Liver (tissue), 9 donors: ENCODE data around the gene C14orf93. TPM values are rescaled to one million over a fixed set of nuclear protein-coding genes. Genes with fewer than 3 reads are reported as not detected.

ENCODE experiments used
- DNase-seq: peaks from one replicate; pipeline ENCODE4 v3.0.0-alpha.2; 2017; ENCODE audit warnings: low spot score
- H3K27ac ChIP-seq, 2 donors: one replicate each; pipeline ENCODE4 v1.7.0; 2013; ENCODE audit warnings: inconsistent platforms in 2 of 2, low read length in 2 of 2, control low read depth in 1 of 2, low read depth in 1 of 2, mild to moderate bottlenecking in 1 of 2
- H3K27me3 ChIP-seq, 4 donors: one replicate each; pipeline versions ENCODE4 v1.6.1 to v1.7.0; 2013; ENCODE audit warnings: low read length in 3 of 4, inconsistent platforms in 1 of 4, mild to moderate bottlenecking in 1 of 4, moderate library complexity in 1 of 4; ENCODE audit not compliant: control insufficient read depth in 4 of 4, insufficient read depth in 4 of 4
- H3K36me3 ChIP-seq, 4 donors: one replicate each; pipeline versions ENCODE4 v1.6.1 to v1.7.0; 2013; ENCODE audit warnings: low read length in 3 of 4, mild to moderate bottlenecking in 3 of 4, low read depth in 1 of 4, moderate library complexity in 1 of 4; ENCODE audit not compliant: control insufficient read depth in 4 of 4, insufficient read depth in 3 of 4
- H3K4me1 ChIP-seq, 4 donors: one replicate each; pipeline versions ENCODE4 v1.6.1 to v1.7.0; 2013; ENCODE audit warnings: low read length in 3 of 4, mild to moderate bottlenecking in 3 of 4, moderate library complexity in 1 of 4; ENCODE audit not compliant: control insufficient read depth in 4 of 4, insufficient read depth in 4 of 4
- H3K4me3 ChIP-seq, 3 donors: one replicate each; pipeline versions ENCODE4 v1.6.1 to v1.7.0; 2013; ENCODE audit warnings: low read length in 3 of 3, control low read depth in 1 of 3, low read depth in 1 of 3, mild to moderate bottlenecking in 1 of 3
- H3K9ac ChIP-seq, 2 donors: one replicate each; pipeline ENCODE4 v1.7.0; 2013; ENCODE audit warnings: low read length in 2 of 2, mild to moderate bottlenecking in 2 of 2, moderate library complexity in 2 of 2, control low read depth in 1 of 2, low read depth in 1 of 2
- H3K9me3 ChIP-seq, 4 donors: one replicate each; pipeline versions ENCODE4 v1.6.1 to v1.7.0; 2013; ENCODE audit warnings: low read length in 3 of 4; ENCODE audit not compliant: control insufficient read depth in 4 of 4
- EGR1 ChIP-seq, 2 donors: IDR thresholded peaks; 2 replicates each; pipeline ENCODE4 v1.6.1; 2016 to 2018; ENCODE audit warnings: antibody characterized with exemption in 2 of 2, low read depth in 2 of 2
- FOXA2 ChIP-seq: IDR thresholded peaks from 2 replicates; pipeline ENCODE4 v1.6.1; 2016; ENCODE audit warnings: antibody characterized with exemption
- GABPA ChIP-seq, 2 donors: IDR thresholded peaks in 1 of 2; conservative IDR thresholded peaks in 1 of 2; 2 replicates each; pipeline ENCODE4 v1.6.1; 2016; ENCODE audit warnings: antibody characterized with exemption in 2 of 2, mild to moderate bottlenecking in 1 of 2, moderate library complexity in 1 of 2
- HNF4A ChIP-seq, 2 donors: conservative IDR thresholded peaks; 2 replicates each; pipeline ENCODE4 v1.6.1; 2016; ENCODE audit warnings: antibody characterized with exemption in 2 of 2, mild to moderate bottlenecking in 2 of 2
- HNF4G ChIP-seq: IDR thresholded peaks from 2 replicates; pipeline ENCODE4 v1.6.1; 2016; ENCODE audit warnings: antibody characterized with exemption
- JUND ChIP-seq, 2 donors: IDR thresholded peaks; 2 replicates each; pipeline ENCODE4 v1.6.1; 2016; ENCODE audit warnings: antibody characterized with exemption in 2 of 2
- NR2F2 ChIP-seq: IDR thresholded peaks from 2 replicates; pipeline ENCODE4 v1.6.1; 2016; ENCODE audit warnings: antibody characterized with exemption
- RAD21 ChIP-seq, 2 donors: IDR thresholded peaks; 2 replicates each; pipeline ENCODE4 v1.6.1; 2016; ENCODE audit warnings: antibody characterized with exemption in 2 of 2, mild to moderate bottlenecking in 2 of 2
- RXRA ChIP-seq, 2 donors: IDR thresholded peaks; 2 replicates each; pipeline ENCODE4 v1.6.1; 2017 to 2018; ENCODE audit warnings: antibody characterized with exemption in 2 of 2, mild to moderate bottlenecking in 1 of 2
- SP1 ChIP-seq: IDR thresholded peaks from 2 replicates; pipeline ENCODE4 v1.6.1; 2018; ENCODE audit warnings: antibody characterized with exemption, mild to moderate bottlenecking
- TAF1 ChIP-seq: conservative IDR thresholded peaks from 2 replicates; pipeline ENCODE4 v1.6.1; 2016; ENCODE audit warnings: antibody characterized with exemption, mild to moderate bottlenecking
- WGBS: extraction: QIAGEN DNeasy Blood & Tissue Kit; methylation state at CpG from one replicate; pipeline ENCODE4 v1.1.7; 2013; 5-methylcytosine and 5-hydroxymethylcytosine counted together
- polyA plus RNA-seq, 2 donors: library from polyadenylated mRNA; stranded (reverse) in 1 of 2; unstranded in 1 of 2; fragments of 200-250 nt in 1 of 2; fragments of >200 nt in 1 of 2; fragmentation: Nextera tagmentation in 1 of 2; extraction: Ambion mirVana in 1 of 2; gene quantifications; one replicate each; pipeline versions ENCODE4 v1.2.1 to v1.2.3, GENCODE V29; 2013 to 2015
- total RNA-seq, 2 donors: library from RNA; depleted of rRNA; stranded (reverse); fragments of >200 nt; gene quantifications; one replicate each; pipeline ENCODE4 v1.2.3, GENCODE V29; 2014
- TF ChIP-seq, protein P1 (sequence below): fragments of 150-350 bp; IDR thresholded peaks from 2 replicates; pipeline ENCODE4 v1.5.1; 2017; ENCODE audit warnings: improper control_type of control experiment, low read depth, low read length; ENCODE audit not compliant: missing input control
- TF ChIP-seq, protein P2 (sequence below): IDR thresholded peaks from 2 replicates; pipeline ENCODE4 v1.6.1; 2016; ENCODE audit warnings: antibody characterized with exemption, mild to moderate bottlenecking
- TF ChIP-seq, protein P3 (sequence below): IDR thresholded peaks from 2 replicates; pipeline ENCODE4 v1.6.1; 2016; ENCODE audit warnings: antibody characterized with exemption
- TF ChIP-seq, protein P4 (sequence below): IDR thresholded peaks from 2 replicates; pipeline ENCODE4 v1.6.1; 2016; ENCODE audit warnings: antibody characterized with exemption
- donor health status: healthy.
- donor health status: healthy.
- donor health status: healthy.
- donor health status: healthy.
- donor health status: healthy.

Gene C14orf93
- total and polyA plus RNA-seq, 4 donors = 2.1 to 7.1 (median 3.4) TPM

DNA sequence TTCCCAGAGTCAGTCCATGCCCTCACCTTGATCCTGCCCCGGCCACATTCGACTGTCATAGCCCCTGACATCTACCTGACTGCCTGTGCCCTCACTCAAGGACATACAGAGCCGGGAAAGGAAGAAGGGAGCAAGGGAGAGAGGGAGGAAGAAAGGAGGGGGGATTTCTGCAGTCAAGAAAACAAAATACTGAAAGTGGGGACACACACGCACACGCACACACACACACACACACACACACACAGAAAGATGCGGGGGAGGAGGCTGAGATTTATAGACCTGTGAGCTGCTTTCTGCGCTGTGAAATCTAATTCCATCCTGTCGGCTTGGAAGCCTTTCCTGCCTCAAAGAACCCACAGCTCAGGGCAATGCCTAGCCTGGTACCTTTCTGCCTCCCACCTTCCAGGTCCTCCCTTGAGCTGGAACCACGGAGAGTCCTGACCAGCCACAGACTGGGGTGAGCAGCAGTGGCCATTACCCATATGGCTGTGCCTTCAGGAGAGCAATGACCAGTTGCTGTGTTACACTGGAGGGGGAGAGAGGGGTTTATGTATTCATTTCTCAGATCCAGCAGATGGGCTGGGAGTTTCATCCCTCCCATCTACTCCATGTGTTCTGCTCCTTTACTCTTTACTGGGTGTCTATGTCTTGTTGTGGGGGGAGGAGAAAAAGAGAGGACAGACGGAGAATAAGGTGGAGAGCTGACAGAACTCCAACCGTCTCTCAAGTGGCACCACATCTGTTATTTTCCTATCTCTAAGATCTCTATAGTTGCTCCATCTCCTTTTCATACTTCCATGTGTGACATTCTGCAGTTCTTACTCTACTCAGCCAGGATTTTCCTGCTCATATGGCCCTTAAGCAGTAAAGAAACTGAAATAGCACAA is 12.9 kb downstream of the C14orf93 start:
- TF ChIP-seq, protein P1, sequence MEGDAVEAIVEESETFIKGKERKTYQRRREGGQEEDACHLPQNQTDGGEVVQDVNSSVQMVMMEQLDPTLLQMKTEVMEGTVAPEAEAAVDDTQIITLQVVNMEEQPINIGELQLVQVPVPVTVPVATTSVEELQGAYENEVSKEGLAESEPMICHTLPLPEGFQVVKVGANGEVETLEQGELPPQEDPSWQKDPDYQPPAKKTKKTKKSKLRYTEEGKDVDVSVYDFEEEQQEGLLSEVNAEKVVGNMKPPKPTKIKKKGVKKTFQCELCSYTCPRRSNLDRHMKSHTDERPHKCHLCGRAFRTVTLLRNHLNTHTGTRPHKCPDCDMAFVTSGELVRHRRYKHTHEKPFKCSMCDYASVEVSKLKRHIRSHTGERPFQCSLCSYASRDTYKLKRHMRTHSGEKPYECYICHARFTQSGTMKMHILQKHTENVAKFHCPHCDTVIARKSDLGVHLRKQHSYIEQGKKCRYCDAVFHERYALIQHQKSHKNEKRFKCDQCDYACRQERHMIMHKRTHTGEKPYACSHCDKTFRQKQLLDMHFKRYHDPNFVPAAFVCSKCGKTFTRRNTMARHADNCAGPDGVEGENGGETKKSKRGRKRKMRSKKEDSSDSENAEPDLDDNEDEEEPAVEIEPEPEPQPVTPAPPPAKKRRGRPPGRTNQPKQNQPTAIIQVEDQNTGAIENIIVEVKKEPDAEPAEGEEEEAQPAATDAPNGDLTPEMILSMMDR = no peak
- TF ChIP-seq RAD21 (IDR thresholded peaks at IDR 0.05) (no peak), NR2F2 (no peak), GABPA (IDR thresholded peaks at IDR 0.05 in 1 of 2, conservative IDR thresholded peaks at IDR 0.05 in 1 of 2) (no peak), FOXA2 (no peak), SP1 (no peak), TAF1 (no peak), HNF4G (no peak), JUND (IDR thresholded peaks at IDR 0.05) (no peak)
- TF ChIP-seq, protein P2, sequence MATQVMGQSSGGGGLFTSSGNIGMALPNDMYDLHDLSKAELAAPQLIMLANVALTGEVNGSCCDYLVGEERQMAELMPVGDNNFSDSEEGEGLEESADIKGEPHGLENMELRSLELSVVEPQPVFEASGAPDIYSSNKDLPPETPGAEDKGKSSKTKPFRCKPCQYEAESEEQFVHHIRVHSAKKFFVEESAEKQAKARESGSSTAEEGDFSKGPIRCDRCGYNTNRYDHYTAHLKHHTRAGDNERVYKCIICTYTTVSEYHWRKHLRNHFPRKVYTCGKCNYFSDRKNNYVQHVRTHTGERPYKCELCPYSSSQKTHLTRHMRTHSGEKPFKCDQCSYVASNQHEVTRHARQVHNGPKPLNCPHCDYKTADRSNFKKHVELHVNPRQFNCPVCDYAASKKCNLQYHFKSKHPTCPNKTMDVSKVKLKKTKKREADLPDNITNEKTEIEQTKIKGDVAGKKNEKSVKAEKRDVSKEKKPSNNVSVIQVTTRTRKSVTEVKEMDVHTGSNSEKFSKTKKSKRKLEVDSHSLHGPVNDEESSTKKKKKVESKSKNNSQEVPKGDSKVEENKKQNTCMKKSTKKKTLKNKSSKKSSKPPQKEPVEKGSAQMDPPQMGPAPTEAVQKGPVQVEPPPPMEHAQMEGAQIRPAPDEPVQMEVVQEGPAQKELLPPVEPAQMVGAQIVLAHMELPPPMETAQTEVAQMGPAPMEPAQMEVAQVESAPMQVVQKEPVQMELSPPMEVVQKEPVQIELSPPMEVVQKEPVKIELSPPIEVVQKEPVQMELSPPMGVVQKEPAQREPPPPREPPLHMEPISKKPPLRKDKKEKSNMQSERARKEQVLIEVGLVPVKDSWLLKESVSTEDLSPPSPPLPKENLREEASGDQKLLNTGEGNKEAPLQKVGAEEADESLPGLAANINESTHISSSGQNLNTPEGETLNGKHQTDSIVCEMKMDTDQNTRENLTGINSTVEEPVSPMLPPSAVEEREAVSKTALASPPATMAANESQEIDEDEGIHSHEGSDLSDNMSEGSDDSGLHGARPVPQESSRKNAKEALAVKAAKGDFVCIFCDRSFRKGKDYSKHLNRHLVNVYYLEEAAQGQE = no peak
- TF ChIP-seq, protein P3, sequence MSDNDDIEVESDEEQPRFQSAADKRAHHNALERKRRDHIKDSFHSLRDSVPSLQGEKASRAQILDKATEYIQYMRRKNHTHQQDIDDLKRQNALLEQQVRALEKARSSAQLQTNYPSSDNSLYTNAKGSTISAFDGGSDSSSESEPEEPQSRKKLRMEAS = no peak
- TF ChIP-seq, protein P4, sequence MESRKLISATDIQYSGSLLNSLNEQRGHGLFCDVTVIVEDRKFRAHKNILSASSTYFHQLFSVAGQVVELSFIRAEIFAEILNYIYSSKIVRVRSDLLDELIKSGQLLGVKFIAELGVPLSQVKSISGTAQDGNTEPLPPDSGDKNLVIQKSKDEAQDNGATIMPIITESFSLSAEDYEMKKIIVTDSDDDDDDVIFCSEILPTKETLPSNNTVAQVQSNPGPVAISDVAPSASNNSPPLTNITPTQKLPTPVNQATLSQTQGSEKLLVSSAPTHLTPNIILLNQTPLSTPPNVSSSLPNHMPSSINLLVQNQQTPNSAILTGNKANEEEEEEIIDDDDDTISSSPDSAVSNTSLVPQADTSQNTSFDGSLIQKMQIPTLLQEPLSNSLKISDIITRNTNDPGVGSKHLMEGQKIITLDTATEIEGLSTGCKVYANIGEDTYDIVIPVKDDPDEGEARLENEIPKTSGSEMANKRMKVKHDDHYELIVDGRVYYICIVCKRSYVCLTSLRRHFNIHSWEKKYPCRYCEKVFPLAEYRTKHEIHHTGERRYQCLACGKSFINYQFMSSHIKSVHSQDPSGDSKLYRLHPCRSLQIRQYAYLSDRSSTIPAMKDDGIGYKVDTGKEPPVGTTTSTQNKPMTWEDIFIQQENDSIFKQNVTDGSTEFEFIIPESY = no peak
- no peak for DNase-seq
- Histone ChIP-seq H3K27me3 (no peaks in the 10 kb centered on the region), H3K4me3 (no peak overlapping the region), H3K27ac (no peak overlapping the region), H3K9ac (no peak overlapping the region), H3K36me3 (peaks cover 0 to 4% (median 2%) of the 10 kb centered on the region in 4 donors), H3K4me1 (no peaks in the 10 kb centered on the region), H3K9me3 (no peaks in the 10 kb centered on the region)
- 83% methylated on average over 11 of the region's 11 CpGs for WGBS

DNA sequence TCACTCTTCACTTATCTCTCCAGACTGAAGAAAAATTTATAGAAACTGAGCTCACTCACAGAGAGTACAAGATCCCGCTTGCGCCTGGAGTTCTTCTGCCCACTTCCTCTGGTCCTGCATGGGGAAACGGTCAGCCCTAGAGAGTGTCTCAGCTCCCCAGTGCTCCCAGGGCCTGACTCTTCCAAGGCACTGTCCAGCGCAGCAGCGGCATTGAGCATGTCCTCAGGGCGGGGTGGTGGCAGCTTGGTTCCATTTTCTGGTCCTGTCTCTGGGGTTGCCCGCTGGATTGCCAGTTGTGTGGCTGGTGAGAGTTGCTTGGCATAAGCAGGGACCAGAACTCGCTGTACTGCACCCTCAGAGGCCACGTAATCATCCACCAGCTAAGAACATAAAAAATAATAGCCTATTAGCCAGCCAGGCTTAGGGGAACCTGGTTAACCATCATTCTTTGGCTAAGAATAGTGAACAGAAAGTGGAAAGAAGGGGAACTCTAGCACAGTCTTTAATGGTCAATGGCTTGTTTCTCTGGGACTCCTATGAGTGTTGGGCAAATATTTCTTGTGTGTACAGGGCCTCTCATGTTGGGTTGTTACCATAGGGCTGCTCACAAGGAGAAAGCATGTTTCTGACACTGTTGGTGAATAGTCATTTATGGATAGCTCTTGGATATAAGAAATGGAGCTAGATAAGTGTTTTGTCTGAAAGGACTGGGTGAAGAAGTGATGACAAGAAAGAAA is 13.9 kb downstream of the C14orf93 start:
- H3K27me3 ChIP-seq = no peaks in the 10 kb centered on the region
- DNase-seq = no peak
- H3K36me3 ChIP-seq = peaks cover 0 to 4% (median 2%) of the 10 kb centered on the region in 4 donors
- H3K27ac ChIP-seq = no peak overlapping the region
- H3K4me3 ChIP-seq = no peak overlapping the region
- WGBS = 95% methylated on average over 9 of the region's 9 CpGs
- H3K9me3 ChIP-seq = no peaks in the 10 kb centered on the region
- TF ChIP-seq HNF4A (conservative IDR thresholded peaks at IDR 0.05) (no peak), EGR1 (IDR thresholded peaks at IDR 0.05; ENCODE audit: low read depth in 2 of 2) (no peak), HNF4G (no peak), JUND (IDR thresholded peaks at IDR 0.05) (no peak), SP1 (no peak), RXRA (IDR thresholded peaks at IDR 0.05) (no peak), TAF1 (no peak)
- no peaks in the 10 kb centered on the region for H3K4me1 ChIP-seq
- H3K9ac ChIP-seq = no peak overlapping the region
